Measurements from ENCODE around the gene GATB. TPM values are rescaled to one million over a fixed set of nuclear protein-coding genes. Genes with fewer than 3 reads are reported as not detected.

GATB gene
- total and polyA plus RNA-seq, 5 donors from 2014 or later, result 7.9 to 13.3 (median 11.7) TPM

DNA sequence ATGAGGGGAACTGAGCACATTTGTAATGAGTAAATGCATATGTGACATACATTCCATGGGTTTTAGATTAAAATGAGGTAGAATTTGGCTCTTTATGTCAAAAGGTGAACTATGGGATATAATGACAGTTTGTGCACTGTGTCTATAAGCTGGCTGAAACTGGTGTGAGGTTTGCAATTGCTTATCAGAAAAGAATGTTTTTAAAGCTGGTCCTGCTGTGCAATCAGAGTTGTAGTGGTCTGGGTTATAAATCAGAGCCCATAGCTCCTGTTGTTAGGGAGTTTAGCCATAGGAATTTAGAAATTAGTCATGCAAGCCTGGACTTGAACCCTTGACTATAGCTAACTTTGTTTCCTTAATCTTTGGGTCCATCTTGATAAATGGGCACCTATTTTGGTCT lies 23.1 kb upstream of the GATB start:
- Histone ChIP-seq H3K36me3 (ENCODE audit: control insufficient read depth, insufficient read depth, low read length) (no peaks in the 10 kb centered on the region), H3K9me3 (ENCODE audit: control insufficient read depth in 2 of 2, low read length in 2 of 2) (no peaks in the 10 kb centered on the region), H3K4me3 (ENCODE audit: low read depth, low read length) (no peak overlapping the region), H3K27ac (ENCODE audit: insufficient read depth, low read length, poor library complexity, severe bottlenecking) (no peak overlapping the region), H3K4me1 (ENCODE audit: control insufficient read depth, insufficient read depth, low read length, poor library complexity, severe bottlenecking) (no peaks in the 10 kb centered on the region), H3K27me3 (ENCODE audit: control insufficient read depth, insufficient read depth, low read length) (peaks cover 23% of the 10 kb centered on the region)
- H3K27ac Mint-ChIP-seq, result no peak overlapping the region
- no peak overlapping the region for H3K4me3 Mint-ChIP-seq
- H3K9me3 Mint-ChIP-seq, result peaks cover 0 to 3% (median 0%) of the 10 kb centered on the region in 7 donors
- peaks cover 0 to 9% (median 1%) of the 10 kb centered on the region in 4 donors for H3K4me1 Mint-ChIP-seq
- peaks cover 20% of the 10 kb centered on the region for H3K27me3 Mint-ChIP-seq
- ATAC-seq (ENCODE audit: low read depth in 2 of 2) (no peak), DNase-seq (no peak)
- no peaks in the 10 kb centered on the region for H3K36me3 Mint-ChIP-seq

DNA sequence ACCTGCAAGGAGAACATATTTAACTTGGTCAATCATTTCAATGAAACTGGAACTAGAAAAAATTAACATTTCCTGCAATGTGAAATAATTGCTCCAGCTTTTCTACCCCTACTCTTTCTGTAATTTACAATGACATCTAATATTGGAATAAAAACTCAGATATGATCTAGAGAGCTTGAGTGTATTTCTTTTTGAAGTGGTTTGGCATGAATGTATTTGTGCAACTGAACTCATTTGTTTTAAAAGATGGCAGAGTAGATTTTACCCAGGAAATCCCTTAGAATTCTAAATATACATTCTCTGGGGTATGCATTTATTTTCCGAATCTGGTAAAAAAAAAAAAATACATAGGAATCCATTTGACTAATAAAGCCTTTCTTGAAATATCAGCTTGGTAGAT lies 21.5 kb upstream of the GATB start:
- DNase-seq (no peak), ATAC-seq (ENCODE audit: low read depth in 2 of 2) (no peak)
- no peaks in the 10 kb centered on the region for H3K4me1 ChIP-seq (ENCODE audit: control insufficient read depth, insufficient read depth, low read length, poor library complexity, severe bottlenecking)
- no peak overlapping the region for H3K27ac Mint-ChIP-seq
- peaks cover 0 to 3% (median 0%) of the 10 kb centered on the region in 7 donors for H3K9me3 Mint-ChIP-seq
- H3K36me3 Mint-ChIP-seq, result no peaks in the 10 kb centered on the region
- H3K9me3 ChIP-seq (ENCODE audit: control insufficient read depth in 2 of 2, low read length in 2 of 2), result no peaks in the 10 kb centered on the region
- no peak overlapping the region for H3K27ac ChIP-seq (ENCODE audit: insufficient read depth, low read length, poor library complexity, severe bottlenecking)
- H3K27me3 ChIP-seq (ENCODE audit: control insufficient read depth, insufficient read depth, low read length), result peaks cover 20% of the 10 kb centered on the region
- H3K4me3 ChIP-seq (ENCODE audit: low read depth, low read length), result no peak overlapping the region
- no peak overlapping the region for H3K4me3 Mint-ChIP-seq
- peaks cover 16% of the 10 kb centered on the region for H3K27me3 Mint-ChIP-seq
- peaks cover 0 to 9% (median 1%) of the 10 kb centered on the region in 4 donors for H3K4me1 Mint-ChIP-seq
- H3K36me3 ChIP-seq (ENCODE audit: control insufficient read depth, insufficient read depth, low read length), result no peaks in the 10 kb centered on the region

DNA sequence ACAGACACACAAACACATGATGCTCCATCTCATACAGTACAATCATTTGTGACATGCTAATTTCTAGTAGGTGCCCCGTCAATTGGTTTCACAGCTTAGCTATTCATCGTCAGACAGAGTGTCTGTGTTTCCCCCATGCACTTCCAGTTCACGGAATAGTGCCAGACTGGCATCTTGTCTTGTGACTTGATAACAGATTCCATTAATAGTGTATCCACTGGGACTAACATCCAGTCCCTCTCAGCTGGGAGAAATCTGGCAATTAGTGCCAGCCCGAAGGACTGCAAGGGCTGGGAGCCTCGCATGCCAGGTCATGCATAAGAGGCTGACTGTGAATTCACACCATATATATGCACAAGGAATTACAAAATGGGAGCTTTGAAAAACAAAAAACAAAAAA lies 20.2 kb upstream of the GATB start:
- Histone ChIP-seq H3K4me1 (ENCODE audit: control insufficient read depth, insufficient read depth, low read length, poor library complexity, severe bottlenecking) (no peaks in the 10 kb centered on the region), H3K4me3 (ENCODE audit: low read depth, low read length) (no peak overlapping the region), H3K36me3 (ENCODE audit: control insufficient read depth, insufficient read depth, low read length) (no peaks in the 10 kb centered on the region), H3K27me3 (ENCODE audit: control insufficient read depth, insufficient read depth, low read length) (peaks cover 20% of the 10 kb centered on the region), H3K27ac (ENCODE audit: insufficient read depth, low read length, poor library complexity, severe bottlenecking) (no peak overlapping the region), H3K9me3 (ENCODE audit: control insufficient read depth in 2 of 2, low read length in 2 of 2) (peaks cover 0 to under 1% of the 10 kb centered on the region in 2 experiments)
- H3K4me3 Mint-ChIP-seq, result no peak overlapping the region
- H3K36me3 Mint-ChIP-seq, result no peaks in the 10 kb centered on the region
- ATAC-seq (ENCODE audit: low read depth in 2 of 2), result no peak
- peaks cover 0 to 7% (median 2%) of the 10 kb centered on the region in 7 donors for H3K9me3 Mint-ChIP-seq
- no peak for DNase-seq
- no peak overlapping the region for H3K27ac Mint-ChIP-seq
- H3K4me1 Mint-ChIP-seq, result peaks cover 0 to 9% (median 1%) of the 10 kb centered on the region in 4 donors
- peaks cover 18% of the 10 kb centered on the region for H3K27me3 Mint-ChIP-seq

DNA sequence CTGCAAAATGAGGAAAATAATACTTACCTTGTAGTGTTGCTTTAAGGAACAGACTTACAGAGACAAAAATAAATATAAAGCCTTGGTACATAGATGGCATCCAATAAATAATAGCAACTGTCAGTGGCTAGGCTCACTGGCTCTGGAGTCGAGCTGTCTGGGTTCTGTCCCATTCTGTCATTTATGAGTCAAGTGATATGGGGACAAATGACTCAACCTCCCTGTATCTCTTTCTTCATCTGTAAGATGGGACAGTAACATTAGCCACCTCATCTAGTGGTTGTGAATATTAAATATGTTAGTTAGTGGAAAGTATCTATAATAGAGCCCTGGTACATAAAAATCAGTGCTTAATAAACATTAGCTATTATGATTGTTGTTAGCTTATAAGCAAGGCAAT lies 16.7 kb upstream of the GATB start:
- Mint-ChIP-seq H3K27me3 (peaks cover 39% of the 10 kb centered on the region), H3K36me3 (no peaks in the 10 kb centered on the region), H3K4me1 (peaks cover 0 to 4% (median 1%) of the 10 kb centered on the region in 4 donors), H3K9me3 (peaks cover 0 to 36% (median 5%) of the 10 kb centered on the region in 7 donors), H3K4me3 (no peak overlapping the region), H3K27ac (no peak overlapping the region)
- no peaks in the 10 kb centered on the region for H3K36me3 ChIP-seq (ENCODE audit: control insufficient read depth, insufficient read depth, low read length)
- H3K27me3 ChIP-seq (ENCODE audit: control insufficient read depth, insufficient read depth, low read length), result peaks cover 14% of the 10 kb centered on the region
- no peak for ATAC-seq (ENCODE audit: low read depth in 2 of 2)
- no peak overlapping the region for H3K4me3 ChIP-seq (ENCODE audit: low read depth, low read length)
- H3K4me1 ChIP-seq (ENCODE audit: control insufficient read depth, insufficient read depth, low read length, poor library complexity, severe bottlenecking), result no peaks in the 10 kb centered on the region
- H3K27ac ChIP-seq (ENCODE audit: insufficient read depth, low read length, poor library complexity, severe bottlenecking), result no peak overlapping the region
- DNase-seq, result no peak
- peaks cover 9 to 24% of the 10 kb centered on the region in 2 experiments for H3K9me3 ChIP-seq (ENCODE audit: control insufficient read depth in 2 of 2, low read length in 2 of 2)

DNA sequence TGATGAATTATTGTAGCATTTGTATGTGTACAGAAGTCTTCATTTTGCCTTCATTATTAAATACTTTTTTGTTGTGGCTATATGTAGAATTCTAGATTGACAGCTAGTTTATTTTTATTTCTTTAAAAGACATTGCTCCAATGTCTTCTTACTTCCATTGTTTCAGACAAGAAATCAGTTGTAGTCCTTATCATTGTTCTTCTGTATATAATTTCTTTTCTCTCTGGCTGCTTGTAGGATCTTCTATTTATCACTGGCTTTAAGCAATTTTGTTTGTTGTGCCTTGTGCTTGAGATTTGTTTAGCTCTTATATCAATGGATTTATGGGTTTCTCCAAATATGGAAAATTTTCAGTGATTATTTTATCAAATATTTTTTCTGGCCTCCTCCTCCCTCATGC lies 13.5 kb upstream of the GATB start:
- Histone ChIP-seq H3K27ac (ENCODE audit: insufficient read depth, low read length, poor library complexity, severe bottlenecking) (no peak overlapping the region), H3K9me3 (ENCODE audit: control insufficient read depth in 2 of 2, low read length in 2 of 2) (peaks cover 9 to 24% of the 10 kb centered on the region in 2 experiments), H3K4me3 (ENCODE audit: low read depth, low read length) (no peak overlapping the region), H3K27me3 (ENCODE audit: control insufficient read depth, insufficient read depth, low read length) (peaks cover 12% of the 10 kb centered on the region), H3K4me1 (ENCODE audit: control insufficient read depth, insufficient read depth, low read length, poor library complexity, severe bottlenecking) (no peaks in the 10 kb centered on the region), H3K36me3 (ENCODE audit: control insufficient read depth, insufficient read depth, low read length) (no peaks in the 10 kb centered on the region)
- ATAC-seq (ENCODE audit: low read depth in 2 of 2) (no peak), DNase-seq (no peak)
- peaks cover 0 to 36% (median 5%) of the 10 kb centered on the region in 7 donors for H3K9me3 Mint-ChIP-seq
- no peak overlapping the region for H3K27ac Mint-ChIP-seq
- H3K36me3 Mint-ChIP-seq, result no peaks in the 10 kb centered on the region
- peaks cover 44% of the 10 kb centered on the region for H3K27me3 Mint-ChIP-seq
- H3K4me3 Mint-ChIP-seq, result no peak overlapping the region
- H3K4me1 Mint-ChIP-seq, result no peaks in the 10 kb centered on the region

DNA sequence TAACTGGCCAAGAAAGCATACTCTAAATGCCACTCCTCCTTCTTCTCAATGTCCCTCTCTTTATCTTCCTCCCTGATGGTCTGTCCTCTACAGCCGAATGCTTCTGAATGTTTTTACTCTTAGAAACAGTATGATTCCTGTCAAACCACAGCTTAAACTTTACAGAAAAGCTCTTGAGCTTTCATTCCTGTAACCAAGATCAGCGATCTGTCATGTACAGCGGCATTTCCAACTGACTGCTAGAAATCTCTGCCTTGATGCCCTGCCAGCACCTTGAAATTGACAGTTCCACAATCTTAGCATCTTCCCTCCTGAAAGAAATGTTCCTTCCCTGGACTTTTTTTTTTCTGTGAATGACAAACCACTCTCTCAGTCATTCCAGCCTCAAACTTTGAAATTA lies 11.5 kb upstream of the GATB start:
- Histone ChIP-seq H3K4me3 (ENCODE audit: low read depth, low read length) (no peak overlapping the region), H3K27me3 (ENCODE audit: control insufficient read depth, insufficient read depth, low read length) (peaks cover 12% of the 10 kb centered on the region), H3K4me1 (ENCODE audit: control insufficient read depth, insufficient read depth, low read length, poor library complexity, severe bottlenecking) (no peaks in the 10 kb centered on the region), H3K27ac (ENCODE audit: insufficient read depth, low read length, poor library complexity, severe bottlenecking) (no peak overlapping the region), H3K36me3 (ENCODE audit: control insufficient read depth, insufficient read depth, low read length) (no peaks in the 10 kb centered on the region), H3K9me3 (ENCODE audit: control insufficient read depth in 2 of 2, low read length in 2 of 2) (peaks cover 9 to 24% of the 10 kb centered on the region in 2 experiments)
- no peak for ATAC-seq (ENCODE audit: low read depth in 2 of 2)
- peaks cover 55% of the 10 kb centered on the region for H3K27me3 Mint-ChIP-seq
- H3K36me3 Mint-ChIP-seq, result no peaks in the 10 kb centered on the region
- no peak overlapping the region for H3K4me3 Mint-ChIP-seq
- H3K27ac Mint-ChIP-seq, result no peak overlapping the region
- DNase-seq, result no peak
- H3K4me1 Mint-ChIP-seq, result no peaks in the 10 kb centered on the region
- peaks cover 0 to 36% (median 5%) of the 10 kb centered on the region in 7 donors for H3K9me3 Mint-ChIP-seq

DNA sequence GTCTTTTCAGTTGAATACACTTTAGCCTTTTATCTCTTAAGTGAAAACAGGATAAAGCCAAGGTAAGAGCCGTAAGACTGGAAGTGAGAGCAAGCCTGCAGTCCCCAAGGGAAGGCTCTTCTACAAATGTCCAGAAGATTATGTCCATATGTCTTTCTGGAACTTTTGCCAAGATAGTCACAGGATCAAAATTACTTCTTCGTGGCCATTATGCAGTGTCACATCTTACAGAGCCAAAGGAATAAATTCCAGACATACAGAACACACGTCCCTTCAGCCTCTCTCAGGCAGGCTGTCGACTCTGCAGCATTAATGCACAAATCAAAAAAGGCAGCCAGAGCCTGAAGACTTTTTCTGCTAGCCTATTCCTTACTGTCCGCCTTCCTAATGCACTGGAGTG lies 10.9 kb upstream of the GATB start:
- Mint-ChIP-seq H3K4me1 (no peaks in the 10 kb centered on the region), H3K27me3 (peaks cover 60% of the 10 kb centered on the region), H3K9me3 (peaks cover 0 to 36% (median 3%) of the 10 kb centered on the region in 7 donors), H3K27ac (no peak overlapping the region), H3K4me3 (no peak overlapping the region), H3K36me3 (no peaks in the 10 kb centered on the region)
- peaks cover 15% of the 10 kb centered on the region for H3K27me3 ChIP-seq (ENCODE audit: control insufficient read depth, insufficient read depth, low read length)
- no peaks in the 10 kb centered on the region for H3K36me3 ChIP-seq (ENCODE audit: control insufficient read depth, insufficient read depth, low read length)
- H3K27ac ChIP-seq (ENCODE audit: insufficient read depth, low read length, poor library complexity, severe bottlenecking), result no peak overlapping the region
- DNase-seq (no peak), ATAC-seq (ENCODE audit: low read depth in 2 of 2) (no peak)
- H3K9me3 ChIP-seq (ENCODE audit: control insufficient read depth in 2 of 2, low read length in 2 of 2), result peaks cover 9 to 24% of the 10 kb centered on the region in 2 experiments
- no peak overlapping the region for H3K4me3 ChIP-seq (ENCODE audit: low read depth, low read length)
- H3K4me1 ChIP-seq (ENCODE audit: control insufficient read depth, insufficient read depth, low read length, poor library complexity, severe bottlenecking), result no peaks in the 10 kb centered on the region

DNA sequence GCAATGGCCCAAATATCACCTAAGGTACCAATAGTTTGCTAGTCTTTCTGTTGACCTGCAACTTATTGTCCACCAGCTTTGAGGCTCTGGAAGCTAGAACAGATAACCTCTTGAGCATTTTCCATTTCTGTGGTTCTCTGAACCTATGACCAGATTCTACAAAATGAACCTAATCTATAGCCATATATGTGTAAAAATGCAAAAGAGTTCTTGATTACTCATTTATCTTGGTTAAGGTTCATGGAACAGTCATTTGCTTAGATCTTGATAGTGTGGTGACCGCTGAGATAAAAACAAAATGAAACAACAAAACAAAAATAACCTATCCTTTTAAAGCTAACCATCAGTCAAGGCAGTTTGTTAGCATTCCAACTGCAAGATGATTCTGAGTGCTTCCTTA lies 9.3 kb upstream of the GATB start:
- Mint-ChIP-seq H3K36me3 (no peaks in the 10 kb centered on the region), H3K4me3 (no peak overlapping the region), H3K4me1 (no peaks in the 10 kb centered on the region), H3K27ac (no peak overlapping the region), H3K9me3 (peaks cover 0 to 25% (median 0%) of the 10 kb centered on the region in 7 donors), H3K27me3 (peaks cover 54% of the 10 kb centered on the region)
- DNase-seq, result no peak
- Histone ChIP-seq H3K4me3 (ENCODE audit: low read depth, low read length) (no peak overlapping the region), H3K9me3 (ENCODE audit: control insufficient read depth in 2 of 2, low read length in 2 of 2) (peaks cover 9 to 16% of the 10 kb centered on the region in 2 experiments), H3K27me3 (ENCODE audit: control insufficient read depth, insufficient read depth, low read length) (peaks cover 12% of the 10 kb centered on the region), H3K36me3 (ENCODE audit: control insufficient read depth, insufficient read depth, low read length) (no peaks in the 10 kb centered on the region), H3K4me1 (ENCODE audit: control insufficient read depth, insufficient read depth, low read length, poor library complexity, severe bottlenecking) (no peaks in the 10 kb centered on the region), H3K27ac (ENCODE audit: insufficient read depth, low read length, poor library complexity, severe bottlenecking) (no peak overlapping the region)
- no peak for ATAC-seq (ENCODE audit: low read depth in 2 of 2)

Data from CD4-positive, CD25-positive, alpha-beta regulatory T cell (primary cell).